ENCODE results near the gene AP2A2. TPM values are rescaled to one million over a fixed set of nuclear protein-coding genes. Genes with fewer than 3 reads are reported as not detected.
"Not testable (repeated sequence)": the region's sequence is repeated elsewhere in the genome, so short reads cannot be mapped to it uniquely, and the experiment has no call there.

The AP2A2 gene
- total RNA-seq, 2 experiments from 2014 or later = 60.1 to 66.7 TPM

DNA sequence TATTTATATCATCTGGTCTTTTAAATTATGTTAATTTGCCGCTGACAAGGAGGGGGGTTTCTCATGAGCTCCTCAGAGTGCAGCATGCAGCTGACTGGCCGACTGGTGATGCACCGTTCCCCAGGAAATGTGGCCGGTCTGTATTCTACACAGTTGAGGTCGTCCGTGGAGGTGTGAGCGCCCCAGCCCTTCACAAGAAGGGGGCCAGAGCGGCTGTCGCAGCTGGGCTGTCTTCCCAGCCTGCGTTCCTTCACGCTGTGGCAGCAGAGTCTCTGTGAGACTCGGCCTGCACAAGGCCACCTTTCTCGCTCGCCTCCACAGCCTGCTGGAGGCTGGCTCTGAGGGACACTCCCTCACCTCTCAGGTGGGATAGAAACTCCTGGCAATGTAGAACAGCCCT lies 43.2 kb downstream of the AP2A2 start:
- H3K9me3 Mint-ChIP-seq = peaks cover 8% of the 10 kb centered on the region

DNA sequence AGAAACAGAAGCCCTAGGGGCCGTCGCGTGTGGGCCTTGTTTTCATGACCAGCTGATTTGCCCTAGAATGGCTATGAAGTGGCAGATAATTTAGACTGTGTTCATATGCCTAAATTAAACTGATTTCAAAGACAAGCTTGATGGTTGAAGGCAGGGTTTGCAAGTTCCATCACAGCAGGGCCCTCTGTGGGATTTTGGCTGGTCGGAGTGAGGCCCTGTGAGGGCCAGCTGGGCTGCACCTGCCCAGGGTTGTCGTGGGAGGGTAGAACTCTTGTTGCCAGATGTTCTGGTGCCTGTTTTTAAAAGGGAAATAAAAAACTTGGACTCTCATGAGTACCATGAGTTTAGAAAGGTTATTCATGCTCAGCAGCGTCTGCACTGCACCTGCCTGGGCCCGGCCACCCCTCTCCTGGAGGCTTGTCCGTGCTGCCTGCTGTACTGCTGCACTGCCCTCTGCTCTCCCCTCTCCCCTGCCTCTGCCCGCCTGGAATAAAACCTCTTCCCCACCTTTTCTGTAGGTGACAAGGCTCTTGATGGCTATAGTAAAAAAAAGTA lies 44.1 kb downstream of the AP2A2 start:
- H3K27ac Mint-ChIP-seq = no peak overlapping the region
- no peak for DNase-seq
- peaks cover 22% of the 10 kb centered on the region for H3K36me3 Mint-ChIP-seq (ENCODE audit: low read depth)
- peaks cover 25% of the 10 kb centered on the region for H3K4me1 Mint-ChIP-seq
- ChIA-PET POLR2A (no interaction called here), CTCF (no interaction called here)
- H3K27me3 Mint-ChIP-seq = no peaks in the 10 kb centered on the region
- H3K9me3 Mint-ChIP-seq = no peaks in the 10 kb centered on the region
- H3K4me3 Mint-ChIP-seq = no peak overlapping the region

More for the DNA sequence above, 43.2 kb downstream of the AP2A2 start:
- peaks cover 25% of the 10 kb centered on the region for H3K4me1 Mint-ChIP-seq
- no peak overlapping the region for H3K27ac Mint-ChIP-seq
- no peak for DNase-seq
- no peak overlapping the region for H3K4me3 Mint-ChIP-seq
- H3K36me3 Mint-ChIP-seq (ENCODE audit: low read depth) = peaks cover 30% of the 10 kb centered on the region
- ChIA-PET CTCF (interaction anchor here (1.4 kb wide), 1 partner anchor 25 kb away, joined by 4 read pairs; no protein-coding TSS in a partner anchor), POLR2A (no interaction called here)
- H3K27me3 Mint-ChIP-seq = no peaks in the 10 kb centered on the region

DNA sequence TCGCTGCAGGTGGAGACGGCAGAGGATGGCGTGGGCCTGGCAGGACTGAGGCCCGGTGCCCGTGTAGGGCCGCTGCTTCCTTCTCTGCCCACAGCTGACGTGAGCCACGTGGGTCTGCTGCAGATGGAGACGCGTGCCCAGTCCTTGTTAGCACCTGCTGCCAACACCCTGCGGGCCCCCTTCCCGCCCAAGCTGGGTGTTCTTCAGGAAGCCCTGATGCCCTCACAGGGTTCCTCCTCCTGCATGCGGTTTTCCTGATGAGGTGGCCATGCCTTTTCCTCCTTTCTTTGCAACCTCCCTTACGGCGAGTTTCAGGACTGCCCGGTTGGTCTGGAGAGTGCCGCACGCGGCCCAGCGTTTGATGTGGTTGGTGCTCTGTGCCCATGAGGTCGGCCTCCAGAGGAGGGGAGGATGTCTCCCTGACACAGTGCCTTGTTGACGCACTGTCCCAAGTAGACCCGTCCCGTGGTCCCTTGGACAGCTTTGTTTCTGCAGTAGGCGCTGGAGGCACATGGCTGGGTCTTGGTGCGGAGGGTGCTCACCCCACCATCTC lies 44.7 kb downstream of the AP2A2 start:
- Mint-ChIP-seq H3K27me3 (no peaks in the 10 kb centered on the region), H3K4me1 (peaks cover 25% of the 10 kb centered on the region), H3K9me3 (no peaks in the 10 kb centered on the region), H3K27ac (no peak overlapping the region), H3K36me3 (ENCODE audit: low read depth) (peaks cover 22% of the 10 kb centered on the region), H3K4me3 (no peak overlapping the region)
- CTCF ChIA-PET = no interaction called here
- no peak for DNase-seq
- POLR2A ChIA-PET = no interaction called here

DNA sequence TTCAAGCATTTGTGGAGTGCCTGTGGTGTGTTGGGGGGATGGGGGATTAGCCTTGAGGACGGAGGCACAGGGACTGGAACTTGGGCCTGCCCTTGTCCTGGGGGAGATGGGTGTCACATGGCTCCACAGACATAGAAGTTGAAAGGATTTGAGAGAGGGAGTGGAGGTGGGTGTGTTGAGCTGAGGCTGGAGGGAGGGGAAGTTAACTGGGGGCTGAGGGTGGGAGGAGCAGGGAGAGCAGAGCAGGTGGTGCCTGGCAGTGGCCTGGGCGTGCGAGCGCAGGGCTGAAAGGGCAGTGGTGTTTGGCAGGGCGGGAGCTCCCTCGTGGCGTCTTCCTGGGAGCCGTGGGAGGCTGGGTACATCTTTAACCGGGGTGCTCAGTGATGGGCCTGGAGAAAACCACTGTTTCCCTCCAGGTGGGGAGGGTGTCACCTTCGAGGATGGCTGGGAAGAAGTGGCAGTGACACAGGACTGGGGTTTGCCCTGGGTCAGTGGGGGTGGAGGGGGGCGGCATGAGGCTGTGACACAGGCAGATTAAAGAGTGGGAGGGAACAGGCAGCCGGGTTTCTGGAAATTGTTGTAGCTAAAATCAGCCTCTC lies 45.5 kb downstream of the AP2A2 start:
- POLR2A ChIA-PET = no interaction called here
- Mint-ChIP-seq H3K4me1 (peaks cover 32% of the 10 kb centered on the region), H3K27ac (peak overlapping the region; percentile 57), H3K36me3 (ENCODE audit: low read depth) (peaks cover 22% of the 10 kb centered on the region), H3K27me3 (no peaks in the 10 kb centered on the region), H3K4me3 (no peak overlapping the region), H3K9me3 (no peaks in the 10 kb centered on the region)
- CTCF ChIA-PET = no interaction called here
- DNase-seq = no peak

DNA sequence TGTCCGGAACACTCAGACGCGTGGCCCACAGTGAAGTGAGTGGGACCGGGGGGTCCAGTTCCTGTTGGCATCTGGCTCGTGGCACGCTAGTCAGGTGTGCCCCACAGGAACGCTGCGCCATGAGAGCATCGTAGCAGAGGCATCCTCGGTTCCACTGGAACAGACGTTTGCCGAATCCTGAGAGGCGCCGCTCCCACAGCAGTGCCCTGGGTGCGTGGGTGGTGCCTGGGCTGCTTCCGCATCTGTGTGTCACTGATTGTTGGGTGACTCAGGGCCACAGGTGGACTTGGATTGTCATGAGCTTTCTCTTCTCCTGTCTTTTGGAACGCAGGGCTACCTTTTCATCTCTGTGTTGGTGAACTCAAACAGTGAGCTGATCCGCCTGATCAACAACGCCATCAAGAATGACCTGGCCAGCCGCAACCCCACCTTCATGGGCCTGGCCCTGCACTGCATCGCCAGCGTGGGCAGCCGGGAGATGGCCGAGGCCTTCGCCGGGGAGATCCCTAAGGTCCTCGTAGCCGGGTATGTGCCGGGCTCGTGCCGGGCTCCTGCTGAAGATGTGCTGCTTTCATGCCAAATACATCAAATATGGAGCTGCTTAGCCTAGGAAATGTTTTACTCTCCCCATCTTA lies 46.2 kb downstream of the AP2A2 start:
- no peak for DNase-seq
- Mint-ChIP-seq H3K27ac (no peak overlapping the region), H3K36me3 (ENCODE audit: low read depth) (peaks cover 21% of the 10 kb centered on the region), H3K4me1 (peaks cover 36% of the 10 kb centered on the region), H3K9me3 (no peaks in the 10 kb centered on the region), H3K27me3 (no peaks in the 10 kb centered on the region), H3K4me3 (no peak overlapping the region)
- ChIA-PET POLR2A (no interaction called here), CTCF (interaction anchor here (1.6 kb wide), 1 partner anchor 12 kb away, joined by 3 read pairs; no protein-coding TSS in a partner anchor)

DNA sequence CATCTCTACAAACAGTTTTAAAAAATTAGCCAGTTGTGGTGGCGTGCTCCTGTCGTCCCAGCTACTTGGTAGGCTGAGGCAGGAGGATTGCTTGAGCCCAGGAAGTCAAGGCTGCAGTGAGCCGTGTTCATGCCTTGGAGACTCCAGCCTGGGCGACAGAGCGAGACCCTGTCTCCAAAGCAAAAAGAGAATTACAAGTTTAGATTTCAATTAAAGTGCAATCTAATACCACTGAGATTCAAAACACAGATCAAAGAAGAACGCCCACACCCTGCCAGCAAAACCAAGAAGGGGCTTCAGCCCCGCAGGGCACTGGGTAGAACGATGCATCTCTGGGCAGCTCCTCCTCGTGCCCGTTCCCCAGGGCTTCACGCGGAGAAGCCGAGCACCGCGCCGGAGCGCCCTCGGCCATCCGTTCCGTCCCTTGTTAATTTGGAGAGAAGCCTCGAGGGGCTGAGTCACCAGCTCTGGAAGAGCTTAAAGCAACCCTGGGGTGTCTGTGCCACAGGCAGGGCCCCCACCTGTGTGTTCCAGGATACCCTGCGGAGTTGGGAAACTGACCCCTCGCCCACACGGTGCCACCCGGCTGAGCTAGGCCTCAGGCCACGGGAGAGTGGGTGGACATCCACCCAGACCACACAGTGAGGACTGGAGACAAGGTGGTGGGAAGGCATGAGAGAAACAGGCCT lies 47.0 kb downstream of the AP2A2 start:
- no peaks in the 10 kb centered on the region for H3K9me3 Mint-ChIP-seq
- peaks cover 41% of the 10 kb centered on the region for H3K4me1 Mint-ChIP-seq
- no peak overlapping the region for H3K27ac Mint-ChIP-seq
- POLR2A ChIA-PET = no interaction called here
- H3K27me3 Mint-ChIP-seq = no peaks in the 10 kb centered on the region
- CTCF ChIA-PET = interaction anchor here (1.3 to 1.6 kb wide), 2 partner anchors 11 to 47 kb away, joined by 3 read pairs; partner anchors contain the start of gene AP2A2
- H3K4me3 Mint-ChIP-seq = no peak overlapping the region
- H3K36me3 Mint-ChIP-seq (ENCODE audit: low read depth) = peaks cover 21% of the 10 kb centered on the region
- no peak for DNase-seq

DNA sequence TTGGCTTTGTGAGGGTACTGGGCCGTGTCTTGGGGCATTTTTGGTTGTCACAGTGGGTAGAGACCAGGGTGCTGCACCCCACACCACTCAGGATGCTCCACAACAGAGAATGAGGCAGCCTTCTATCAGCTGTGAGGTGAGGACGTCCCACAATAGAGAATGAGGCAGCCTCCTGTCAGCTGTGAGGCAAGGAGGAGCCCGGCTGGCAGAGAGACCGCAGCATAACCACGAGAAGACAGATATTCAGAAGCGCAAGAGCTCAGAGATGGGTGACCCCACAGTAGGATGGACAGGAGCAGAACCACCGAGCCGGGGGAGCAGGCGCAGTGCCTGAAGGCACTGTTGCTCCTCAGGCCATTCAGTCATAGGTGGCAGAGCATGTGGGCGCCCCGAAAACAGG lies 47.6 kb downstream of the AP2A2 start:
- peaks cover 21% of the 10 kb centered on the region for H3K36me3 Mint-ChIP-seq (ENCODE audit: low read depth)
- POLR2A ChIA-PET = no interaction called here
- H3K4me1 Mint-ChIP-seq = peaks cover 41% of the 10 kb centered on the region
- H3K27ac Mint-ChIP-seq = no peak overlapping the region
- DNase-seq = no peak
- CTCF ChIA-PET = interaction anchor here (1.3 to 1.6 kb wide), 2 partner anchors 11 to 48 kb away, joined by 3 read pairs; partner anchors contain the start of gene AP2A2
- no peaks in the 10 kb centered on the region for H3K9me3 Mint-ChIP-seq
- H3K4me3 Mint-ChIP-seq = no peak overlapping the region
- no peaks in the 10 kb centered on the region for H3K27me3 Mint-ChIP-seq

DNA sequence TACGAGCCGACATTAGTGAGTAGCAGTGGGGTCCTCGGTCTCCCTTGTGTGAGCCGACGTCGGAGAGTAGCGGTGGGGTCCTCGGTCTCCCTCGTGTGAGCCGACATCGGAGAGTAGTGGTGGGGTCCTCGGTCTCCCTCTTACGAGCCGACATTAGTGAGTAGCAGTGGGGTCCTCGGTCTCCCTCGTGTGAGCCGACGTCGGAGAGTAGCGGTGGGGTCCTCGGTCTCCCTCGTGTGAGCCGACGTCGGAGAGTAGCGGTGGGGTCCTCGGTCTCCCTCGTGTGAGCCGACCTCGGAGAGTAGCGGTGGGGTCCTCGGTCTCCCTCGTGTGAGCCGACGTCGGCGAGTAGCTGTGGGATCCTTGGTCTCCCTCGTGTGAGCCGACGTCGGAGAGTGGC lies 49.7 kb downstream of the AP2A2 start:
- DNase-seq, H3K9me3 Mint-ChIP-seq, H3K27me3 Mint-ChIP-seq, H3K4me3 Mint-ChIP-seq, CTCF ChIA-PET, H3K27ac Mint-ChIP-seq, POLR2A ChIA-PET: not testable (repeated sequence)
- H3K4me1 Mint-ChIP-seq = peaks cover 31% of the 10 kb centered on the region
- H3K36me3 Mint-ChIP-seq (ENCODE audit: low read depth) = peaks cover 27% of the 10 kb centered on the region

DNA sequence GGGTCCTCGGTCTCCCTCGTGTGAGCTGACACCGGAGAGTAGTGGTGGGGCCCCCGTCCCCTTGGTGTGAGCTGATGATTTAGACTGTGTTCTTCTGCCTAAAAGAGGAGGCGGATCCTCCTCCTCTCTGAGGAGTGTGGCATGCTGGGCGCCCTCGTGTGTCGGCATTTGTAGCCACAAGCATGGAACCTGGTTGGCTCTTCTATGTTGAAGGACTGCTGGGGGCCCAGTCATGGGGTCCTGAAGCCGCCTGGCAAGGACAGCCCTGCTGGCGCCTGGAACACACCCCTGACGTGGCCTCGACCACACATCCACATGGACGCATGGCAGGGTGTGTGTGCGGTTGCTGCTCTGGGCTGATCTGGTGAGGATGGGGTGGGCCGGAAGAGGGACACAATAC lies 50.2 kb downstream of the AP2A2 start:
- POLR2A ChIA-PET = no interaction called here
- H3K27me3 Mint-ChIP-seq = no peaks in the 10 kb centered on the region
- peak; percentile 19 for DNase-seq
- no peak overlapping the region for H3K4me3 Mint-ChIP-seq
- CTCF ChIA-PET = no interaction called here
- peaks cover 29% of the 10 kb centered on the region for H3K36me3 Mint-ChIP-seq (ENCODE audit: low read depth)
- peaks cover 26% of the 10 kb centered on the region for H3K4me1 Mint-ChIP-seq
- no peaks in the 10 kb centered on the region for H3K9me3 Mint-ChIP-seq
- no peak overlapping the region for H3K27ac Mint-ChIP-seq

DNA sequence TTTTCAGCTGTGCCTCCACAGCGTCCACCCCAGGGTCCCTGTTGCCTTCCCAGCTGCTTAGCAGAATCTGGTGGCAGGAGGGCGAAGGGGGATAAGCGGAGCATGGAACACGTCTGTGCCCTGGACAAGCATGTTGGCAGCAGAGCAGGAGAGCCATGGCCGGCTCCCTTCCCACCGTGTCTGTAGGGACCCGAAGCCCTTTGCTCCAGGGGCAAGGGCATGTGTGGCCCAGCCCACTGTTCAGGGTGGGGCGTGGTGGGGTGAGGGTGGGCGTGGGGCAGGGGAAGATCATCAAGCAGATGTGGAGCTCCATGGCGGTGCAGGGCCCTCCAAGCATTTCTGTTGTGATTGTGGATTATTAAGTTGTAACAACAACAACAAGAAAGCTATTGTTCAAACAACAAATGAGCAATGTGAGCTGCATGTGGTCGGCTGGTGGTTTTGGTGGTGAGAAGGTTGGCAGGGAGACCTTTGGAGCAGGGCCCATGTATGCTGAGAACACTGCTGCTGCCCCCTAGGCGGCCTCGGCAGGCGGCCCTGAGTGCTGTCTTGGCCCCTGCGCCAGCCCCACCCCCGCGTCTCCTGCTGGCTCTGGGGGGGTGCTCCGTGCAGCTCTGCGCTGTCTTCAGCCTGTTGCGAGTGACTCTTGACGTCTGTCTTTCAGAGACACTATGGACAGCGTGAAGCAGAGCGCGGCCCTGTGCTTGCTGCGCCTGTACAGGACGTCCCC lies 50.9 kb downstream of the AP2A2 start:
- Mint-ChIP-seq H3K27me3 (no peaks in the 10 kb centered on the region), H3K4me3 (no peak overlapping the region), H3K9me3 (no peaks in the 10 kb centered on the region), H3K27ac (no peak overlapping the region), H3K4me1 (peaks cover 21% of the 10 kb centered on the region), H3K36me3 (ENCODE audit: low read depth) (peaks cover 31% of the 10 kb centered on the region)
- CTCF ChIA-PET = no interaction called here
- POLR2A ChIA-PET = interaction anchor here (0.6 kb wide), 1 partner anchor 286 kb away, joined by 3 read pairs; no protein-coding TSS in a partner anchor
- peak; percentile 35 for DNase-seq

DNA sequence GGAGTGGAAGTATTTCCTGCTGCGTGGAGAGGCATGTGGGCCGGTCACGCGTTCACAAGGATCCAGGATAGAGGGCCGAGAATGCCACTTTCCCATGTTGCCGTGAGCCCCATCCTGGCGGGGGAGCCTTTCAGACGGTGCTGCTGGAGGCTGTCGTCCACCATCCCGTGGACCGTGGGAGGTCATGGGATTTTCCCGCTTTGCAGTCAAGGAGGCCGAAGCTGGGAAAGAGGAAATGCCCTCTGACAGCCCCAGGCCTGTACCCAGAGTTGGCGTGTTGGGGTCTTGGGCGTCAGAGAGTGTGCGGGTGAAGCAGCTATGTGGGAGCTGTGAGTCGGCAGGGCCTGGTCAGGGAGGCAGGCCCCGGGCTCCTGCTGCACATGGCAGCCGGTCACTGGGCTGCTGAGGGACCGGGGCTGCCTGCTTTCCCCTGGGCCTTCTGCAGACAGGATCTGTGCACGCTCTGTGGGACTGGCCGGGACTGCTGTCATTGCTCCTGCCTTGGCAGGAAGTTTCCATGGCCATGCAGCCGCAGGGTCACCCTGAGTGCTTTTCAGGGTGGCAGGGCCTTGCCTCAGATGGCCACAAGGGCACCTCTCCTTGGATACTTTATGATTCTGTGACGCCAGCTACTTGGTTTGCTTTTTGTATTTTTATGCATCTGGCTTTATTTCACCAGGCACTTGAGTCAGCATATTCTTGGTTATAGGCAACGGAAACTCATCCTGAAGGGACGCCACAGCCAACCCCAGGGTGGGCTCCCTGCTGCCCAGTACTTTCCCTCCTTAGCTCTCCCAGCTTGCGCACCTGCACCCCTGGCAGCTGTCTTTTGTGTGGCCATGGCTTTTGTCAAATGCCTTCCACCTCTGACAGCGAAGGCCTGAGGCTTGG lies 52.4 kb downstream of the AP2A2 start:
- POLR2A ChIA-PET = no interaction called here
- H3K36me3 Mint-ChIP-seq (ENCODE audit: low read depth) = peaks cover 25% of the 10 kb centered on the region
- peaks cover 21% of the 10 kb centered on the region for H3K4me1 Mint-ChIP-seq
- H3K4me3 Mint-ChIP-seq = no peak overlapping the region
- DNase-seq = no peak
- no peaks in the 10 kb centered on the region for H3K9me3 Mint-ChIP-seq
- no peaks in the 10 kb centered on the region for H3K27me3 Mint-ChIP-seq
- no peak overlapping the region for H3K27ac Mint-ChIP-seq
- CTCF ChIA-PET = no interaction called here

DNA sequence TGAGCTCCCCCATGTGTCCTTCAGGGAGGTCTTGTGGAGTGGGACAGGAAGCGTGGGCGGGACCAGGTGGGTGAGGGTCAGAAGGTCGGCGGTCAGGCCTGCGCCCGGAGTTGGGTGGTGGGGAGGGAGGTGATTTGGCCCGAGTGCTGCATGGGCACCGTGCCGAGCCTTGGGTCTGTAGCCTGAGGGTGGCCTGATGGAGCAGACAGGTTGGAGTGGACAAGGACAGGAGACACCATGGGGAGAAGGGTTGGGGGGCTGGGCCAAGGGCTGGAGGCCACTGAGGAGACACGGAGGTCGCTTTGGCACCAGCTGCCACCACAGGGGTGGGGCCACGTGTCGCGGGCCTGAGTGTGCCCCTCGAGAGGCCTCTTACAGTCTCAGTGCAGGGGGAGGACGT lies 53.1 kb downstream of the AP2A2 start:
- Mint-ChIP-seq H3K27ac (no peak overlapping the region), H3K4me1 (peaks cover 21% of the 10 kb centered on the region), H3K9me3 (no peaks in the 10 kb centered on the region), H3K4me3 (no peak overlapping the region), H3K27me3 (no peaks in the 10 kb centered on the region), H3K36me3 (ENCODE audit: low read depth) (peaks cover 21% of the 10 kb centered on the region)
- ChIA-PET POLR2A (no interaction called here), CTCF (interaction anchor here (0.5 kb wide), 1 partner anchor 21 kb away, joined by 3 read pairs; no protein-coding TSS in a partner anchor)
- DNase-seq = no peak

Measured in activated CD4-positive, alpha-beta T cell treated with anti-CD3 and anti-CD28 coated beads, Interleukin-2, amount 10 ng/mL, durations not matched to agents 7 days and 5 days (primary cell).